Neural cell (in vitro differentiated cells): ENCODE data around the gene FCHO1. TPM values are rescaled to one million over a fixed set of nuclear protein-coding genes. Genes with fewer than 3 reads are reported as not detected.

Source experiments
- H2AFZ ChIP-seq: fragments of 200-600, 300-800 bp; sonication (generic), shearing (Covaris generic); 2 replicates; pipeline ENCODE4 v1.6.0; 2014; ENCODE audit warnings: low read depth, mild to moderate bottlenecking, antibody characterized with exemption, low read length, moderate library complexity
- H3F3A ChIP-seq: fragments of 200-600 bp; shearing (Covaris generic); 2 replicates; pipeline ENCODE4 v1.6.1; 2016; ENCODE audit warnings: mild to moderate bottlenecking, moderate library complexity, mixed read lengths, antibody characterized with exemption, low read length; ENCODE audit not compliant: insufficient read depth, poor library complexity, severe bottlenecking
- H3K27ac ChIP-seq: fragments of 200-600, 300-800 bp; sonication (generic), shearing (Covaris generic); 2 replicates; pipeline ENCODE4 v1.5.1; 2014; ENCODE audit warnings: mild to moderate bottlenecking, low read length, moderate library complexity
- H3K27me3 ChIP-seq: fragments of 300-800, 200-600 bp; sonication (generic), shearing (Covaris generic); 2 replicates; pipeline ENCODE4 v1.6.0; 2014; ENCODE audit warnings: mild to moderate bottlenecking, low read depth, low read length, moderate library complexity; ENCODE audit not compliant: insufficient read depth
- H3K36me3 ChIP-seq: fragments of 300-800, 200-600 bp; sonication (generic), shearing (Covaris generic); 2 replicates; pipeline ENCODE4 v1.5.1; 2014; ENCODE audit warnings: mild to moderate bottlenecking, antibody characterized with exemption, low read length, moderate library complexity; ENCODE audit not compliant: insufficient read depth
- H3K4me2 ChIP-seq: fragments of 300-800, 200-600 bp; sonication (generic), shearing (Covaris generic); 2 replicates; pipeline ENCODE4 v1.6.0; 2014; ENCODE audit warnings: mild to moderate bottlenecking, low read length
- H3K4me3 ChIP-seq: fragments of 300-800, 200-600 bp; sonication (generic), shearing (Covaris generic); 2 replicates; pipeline ENCODE4 v1.5.1; 2014; ENCODE audit warnings: mild to moderate bottlenecking, low read length, moderate library complexity
- H3K79me2 ChIP-seq: fragments of 200-600 bp; shearing (Covaris generic); replicated peaks from 2 replicates; pipeline ENCODE4 v1.6.0; 2014; ENCODE audit warnings: mild to moderate bottlenecking, low read length, moderate library complexity; ENCODE audit not compliant: insufficient read depth
- H3K9ac ChIP-seq: fragments of 300-800, 200-600 bp; sonication (generic), shearing (Covaris generic); 2 replicates; pipeline ENCODE4 v1.6.1; 2016; ENCODE audit warnings: mild to moderate bottlenecking, low read length, mixed read lengths
- H3K9me2 ChIP-seq: fragments of 200-600 bp; shearing (Covaris generic); 2 replicates; pipeline ENCODE4 v1.6.1; 2016; ENCODE audit warnings: mild to moderate bottlenecking, low read length, mixed read lengths; ENCODE audit not compliant: insufficient read depth
- H3K9me3 ChIP-seq: fragments of 200-600, 300-800 bp; sonication (generic), shearing (Covaris generic); 2 replicates; pipeline ENCODE4 v1.6.1; 2016; ENCODE audit warnings: mild to moderate bottlenecking, mixed run types, low read length, moderate library complexity, mixed read lengths
- H4K20me1 ChIP-seq: fragments of 200-600 bp; shearing (Covaris generic); 2 replicates; pipeline ENCODE4 v1.6.1; 2016; ENCODE audit warnings: mild to moderate bottlenecking, mixed run types; ENCODE audit not compliant: insufficient read depth
- CTCF ChIP-seq: fragments of 450-650 bp; IDR thresholded peaks from 2 replicates; pipeline ENCODE4 v1.5.1; 2014; ENCODE audit warnings: antibody characterized with exemption, mild to moderate bottlenecking, moderate library complexity; ENCODE audit not compliant: poor library complexity, severe bottlenecking
- EP300 ChIP-seq: fragments of 450-650 bp; conservative IDR thresholded peaks from 2 replicates; pipeline ENCODE4 v1.6.1; 2014; ENCODE audit warnings: antibody characterized with exemption, mild to moderate bottlenecking, moderate library complexity; ENCODE audit not compliant: poor library complexity, severe bottlenecking
- EZH2 ChIP-seq: fragments of 200-600, 300-800 bp; shearing (Covaris generic), sonication (generic); IDR thresholded peaks from 2 replicates; pipeline ENCODE4 v1.6.1; 2014; ENCODE audit warnings: antibody characterized with exemption, low read length, borderline replicate concordance, mild to moderate bottlenecking; ENCODE audit not compliant: insufficient read depth, poor library complexity, severe bottlenecking
- MXI1 ChIP-seq: fragments of 450-650 bp; conservative IDR thresholded peaks from 2 replicates; pipeline ENCODE4 v1.6.1; 2014; ENCODE audit warnings: antibody characterized with exemption, mild to moderate bottlenecking; ENCODE audit not compliant: poor library complexity, severe bottlenecking
- POLR2AphosphoS5 ChIP-seq: IDR thresholded peaks from 2 replicates; pipeline ENCODE4 v1.6.1; 2012
- RAD21 ChIP-seq: fragments of 450-650 bp; conservative IDR thresholded peaks from 2 replicates; pipeline ENCODE4 v1.6.1; 2014; ENCODE audit warnings: antibody characterized with exemption, mild to moderate bottlenecking, moderate library complexity
- SMC3 ChIP-seq: fragments of 450-650 bp; conservative IDR thresholded peaks from 2 replicates; pipeline ENCODE4 v1.6.1; 2014; ENCODE audit warnings: antibody characterized with exemption, mild to moderate bottlenecking, moderate library complexity; ENCODE audit not compliant: poor library complexity
- TAF1 ChIP-seq: IDR thresholded peaks from 2 replicates; pipeline ENCODE4 v1.6.1; 2012; ENCODE audit warnings: low read depth
- polyA plus RNA-seq: library from polyadenylated mRNA; depleted of rRNA; stranded (reverse); fragments of >200 nt; gene quantifications from 2 replicates; pipeline ENCODE4 v1.2.3, GENCODE V29; 2014
- TF ChIP-seq, protein P1 (sequence below): IDR thresholded peaks from 2 replicates; pipeline ENCODE4 v1.6.1; 2012; ENCODE audit warnings: borderline replicate concordance

The FCHO1 gene
- polyA plus RNA-seq, 1 donor from 2014 or later = 39.7 TPM

GRCh38 chr19:17754634-17755442 lies 3.6 kb downstream of the FCHO1 start:
- H3K36me3 ChIP-seq = no peaks in the 10 kb centered on the region
- no peak overlapping the region for H3K4me2 ChIP-seq
- peak overlapping the region; percentile 68 for H3K9ac ChIP-seq
- no peaks in the 10 kb centered on the region for H4K20me1 ChIP-seq
- peaks cover 2% of the 10 kb centered on the region for H3K79me2 ChIP-seq
- H2AFZ ChIP-seq = no peak overlapping the region
- no peaks in the 10 kb centered on the region for H3K9me3 ChIP-seq
- no peaks in the 10 kb centered on the region for H3F3A ChIP-seq
- H3K27me3 ChIP-seq = no peaks in the 10 kb centered on the region
- H3K4me3 ChIP-seq = peak overlapping the region; percentile 57
- no peaks in the 10 kb centered on the region for H3K9me2 ChIP-seq
- peak overlapping the region; percentile 84 for H3K27ac ChIP-seq
- TF ChIP-seq RAD21 (no peak), SMC3 (no peak), TAF1 (no peak), EP300 (no peak), POLR2AphosphoS5 (no peak), MXI1 (no peak)

GRCh38 chr19:17755443-17755890 lies 4.2 kb downstream of the FCHO1 start:
- Histone ChIP-seq H3K9me3 (no peaks in the 10 kb centered on the region), H3K9me2 (no peaks in the 10 kb centered on the region), H3K27me3 (no peaks in the 10 kb centered on the region), H3K4me3 (peak overlapping the region; percentile 57), H3K79me2 (no peaks in the 10 kb centered on the region), H3K4me2 (peak overlapping the region; percentile 88), H3K36me3 (no peaks in the 10 kb centered on the region), H4K20me1 (no peaks in the 10 kb centered on the region), H3K9ac (peak overlapping the region; percentile 68), H3K27ac (peak overlapping the region; percentile 84), H2AFZ (no peak overlapping the region), H3F3A (no peaks in the 10 kb centered on the region)
- TF ChIP-seq RAD21 (no peak), MXI1 (no peak), POLR2AphosphoS5 (no peak), SMC3 (no peak), CTCF (no peak), TAF1 (no peak), EZH2 (no peak), EP300 (no peak)
- TF ChIP-seq, protein P1, sequence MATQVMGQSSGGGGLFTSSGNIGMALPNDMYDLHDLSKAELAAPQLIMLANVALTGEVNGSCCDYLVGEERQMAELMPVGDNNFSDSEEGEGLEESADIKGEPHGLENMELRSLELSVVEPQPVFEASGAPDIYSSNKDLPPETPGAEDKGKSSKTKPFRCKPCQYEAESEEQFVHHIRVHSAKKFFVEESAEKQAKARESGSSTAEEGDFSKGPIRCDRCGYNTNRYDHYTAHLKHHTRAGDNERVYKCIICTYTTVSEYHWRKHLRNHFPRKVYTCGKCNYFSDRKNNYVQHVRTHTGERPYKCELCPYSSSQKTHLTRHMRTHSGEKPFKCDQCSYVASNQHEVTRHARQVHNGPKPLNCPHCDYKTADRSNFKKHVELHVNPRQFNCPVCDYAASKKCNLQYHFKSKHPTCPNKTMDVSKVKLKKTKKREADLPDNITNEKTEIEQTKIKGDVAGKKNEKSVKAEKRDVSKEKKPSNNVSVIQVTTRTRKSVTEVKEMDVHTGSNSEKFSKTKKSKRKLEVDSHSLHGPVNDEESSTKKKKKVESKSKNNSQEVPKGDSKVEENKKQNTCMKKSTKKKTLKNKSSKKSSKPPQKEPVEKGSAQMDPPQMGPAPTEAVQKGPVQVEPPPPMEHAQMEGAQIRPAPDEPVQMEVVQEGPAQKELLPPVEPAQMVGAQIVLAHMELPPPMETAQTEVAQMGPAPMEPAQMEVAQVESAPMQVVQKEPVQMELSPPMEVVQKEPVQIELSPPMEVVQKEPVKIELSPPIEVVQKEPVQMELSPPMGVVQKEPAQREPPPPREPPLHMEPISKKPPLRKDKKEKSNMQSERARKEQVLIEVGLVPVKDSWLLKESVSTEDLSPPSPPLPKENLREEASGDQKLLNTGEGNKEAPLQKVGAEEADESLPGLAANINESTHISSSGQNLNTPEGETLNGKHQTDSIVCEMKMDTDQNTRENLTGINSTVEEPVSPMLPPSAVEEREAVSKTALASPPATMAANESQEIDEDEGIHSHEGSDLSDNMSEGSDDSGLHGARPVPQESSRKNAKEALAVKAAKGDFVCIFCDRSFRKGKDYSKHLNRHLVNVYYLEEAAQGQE = no peak
